ENCODE data around the gene RTP4.
"Not testable (repeated sequence)": the region's sequence is repeated elsewhere in the genome, so short reads cannot be mapped to it uniquely, and the experiment has no call there.

RTP4 gene

DNA sequence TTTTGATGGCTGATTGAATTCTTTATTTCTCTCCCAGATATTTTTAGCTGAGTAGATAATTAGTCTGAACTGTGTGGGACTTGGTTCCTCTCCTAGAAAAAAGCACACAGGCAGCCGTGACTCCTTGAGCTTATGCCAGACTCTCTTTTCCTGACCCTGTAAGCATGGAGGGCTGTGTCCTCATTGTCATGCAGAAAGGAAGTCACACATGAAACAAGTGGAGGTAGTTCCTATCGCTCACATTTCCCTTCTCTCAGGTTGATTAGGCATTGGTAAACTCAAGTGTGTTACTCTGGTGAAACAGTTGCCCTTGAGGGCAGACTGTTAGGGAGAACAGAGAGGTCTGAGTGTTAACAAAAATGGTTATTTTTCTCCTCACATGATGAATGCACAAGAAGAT lies 6.3 kb upstream of the RTP4 start:
- H3K4me3 ChIP-seq (ENCODE audit: low read length): no peak overlapping the region
- no peak for DNase-seq (ENCODE audit: low read depth, low spot score)

GRCh38 chr3:187367561-187368103 lies 553 bp upstream of the RTP4 start:
- DNase-seq (ENCODE audit: low read depth, low spot score): no peak
- no peak overlapping the region for H3K4me3 ChIP-seq (ENCODE audit: low read length)

DNA sequence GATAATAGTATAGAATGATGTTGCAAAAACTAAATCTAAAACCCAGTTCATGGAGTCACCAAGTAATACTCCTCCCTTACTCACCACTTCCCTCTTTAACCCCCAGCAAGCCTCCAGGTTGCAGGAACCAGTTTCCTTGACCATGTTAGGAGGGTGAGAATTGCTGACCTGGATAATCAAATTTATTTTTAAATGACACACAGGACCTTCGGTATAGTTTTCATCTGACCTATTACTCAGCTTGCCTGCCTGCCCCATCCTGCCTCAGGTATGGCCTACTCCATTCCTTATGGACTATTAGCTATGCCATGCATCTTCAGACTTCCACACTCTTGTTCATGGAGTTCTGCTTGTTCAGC lies 883 bp downstream of the RTP4 start:
- no peak for DNase-seq (ENCODE audit: low read depth, low spot score)

DNA sequence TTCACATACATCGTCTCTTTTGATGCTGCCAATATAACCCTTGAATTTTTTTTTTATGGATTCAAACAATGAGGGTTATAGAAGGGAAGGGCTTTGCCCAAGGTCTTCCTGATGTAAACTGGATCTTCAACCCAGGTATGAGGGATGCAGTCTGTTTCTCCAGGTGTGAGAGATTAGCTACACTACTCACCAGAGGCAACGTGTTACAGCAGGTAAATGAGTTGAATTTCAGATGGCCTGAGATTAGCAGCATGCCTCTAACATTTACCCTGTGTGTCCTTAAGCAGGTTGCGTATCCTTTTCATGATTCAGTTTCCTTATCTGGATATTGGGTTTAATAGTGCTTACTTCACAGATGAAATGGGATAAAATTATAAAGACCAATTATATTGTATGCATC lies 1.9 kb downstream of the RTP4 start:
- H3K4me3 ChIP-seq (ENCODE audit: low read length): no peak overlapping the region

More for the DNA sequence above, 883 bp downstream of the RTP4 start:
- no peak overlapping the region for H3K4me3 ChIP-seq (ENCODE audit: low read length)

GRCh38 chr3:187375581-187375980 lies 7.4 kb downstream of the RTP4 start:
- no peak overlapping the region for H3K4me3 ChIP-seq (ENCODE audit: low read length)
- DNase-seq (ENCODE audit: low read depth, low spot score): no peak

More for the DNA sequence above, 1.9 kb downstream of the RTP4 start:
- no peak for DNase-seq (ENCODE audit: low read depth, low spot score)

GRCh38 chr3:187377842-187378241 lies 9.7 kb downstream of the RTP4 start:
- no peak for DNase-seq (ENCODE audit: low read depth, low spot score)
- no peak overlapping the region for H3K4me3 ChIP-seq (ENCODE audit: low read length)

- DNase-seq (ENCODE audit: low read depth, low spot score): no peak
These were observed 14.5 kb downstream of the RTP4 start for GRCh38 chr3:187382609-187383151.

GRCh38 chr3:187383246-187383645 lies 15.1 kb downstream of the RTP4 start:
- no peak for DNase-seq (ENCODE audit: low read depth, low spot score)
- H3K4me3 ChIP-seq (ENCODE audit: low read length): no peak overlapping the region

More at GRCh38 chr3:187382609-187383151, 14.5 kb downstream of the RTP4 start:
- H3K4me3 ChIP-seq (ENCODE audit: low read length): no peak overlapping the region

DNA sequence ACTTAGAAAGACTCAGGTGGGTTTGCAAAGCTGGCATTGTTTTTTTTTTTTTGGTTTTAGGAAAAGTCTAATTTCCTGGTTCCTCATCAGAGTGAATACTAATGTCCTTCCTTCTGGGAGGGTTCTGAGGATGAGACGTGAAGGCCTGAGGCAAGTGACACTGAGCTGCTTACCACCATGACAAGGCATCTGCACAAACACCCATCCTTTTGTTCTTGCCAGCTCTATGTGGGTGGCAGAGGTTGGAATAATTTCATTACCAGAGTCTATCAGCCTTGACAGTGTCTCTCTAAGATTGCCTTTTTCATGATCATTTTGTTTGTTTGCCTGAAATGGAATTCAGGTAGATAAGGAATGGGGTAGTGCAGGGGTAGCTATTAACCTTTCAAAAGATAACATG lies 17.1 kb downstream of the RTP4 start:
- DNase-seq (ENCODE audit: low read depth, low spot score): no peak
- no peak overlapping the region for H3K4me3 ChIP-seq (ENCODE audit: low read length)

DNA sequence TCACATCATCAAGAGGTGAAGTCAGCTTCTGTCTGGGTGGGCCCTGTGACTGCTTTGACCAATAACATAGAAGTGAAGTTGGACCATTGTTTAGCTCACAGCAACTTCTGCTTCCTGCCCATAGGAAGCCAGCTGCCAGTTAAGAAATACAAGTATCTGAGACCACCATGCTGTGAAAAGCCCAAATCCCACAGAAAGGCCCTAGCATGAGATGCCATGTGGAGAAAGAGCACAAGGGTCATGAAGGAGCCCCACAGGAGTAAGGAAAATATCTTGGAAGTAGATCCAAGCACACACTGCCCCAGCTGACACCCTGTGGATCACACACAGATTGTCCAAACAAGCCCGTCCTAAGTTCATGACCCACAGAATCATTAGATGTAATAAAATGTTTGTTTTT lies 28.5 kb downstream of the RTP4 start:
- no peak overlapping the region for H3K4me3 ChIP-seq (ENCODE audit: low read length)
- no peak for DNase-seq (ENCODE audit: low read depth, low spot score)

GRCh38 chr3:187398955-187399354 lies 30.8 kb downstream of the RTP4 start:
- H3K4me3 ChIP-seq (ENCODE audit: low read length): no peak overlapping the region
- no peak for DNase-seq (ENCODE audit: low read depth, low spot score)

- no peak for DNase-seq (ENCODE audit: low read depth, low spot score)
- no peak overlapping the region for H3K4me3 ChIP-seq (ENCODE audit: low read length)
These were observed 32.6 kb downstream of the RTP4 start for GRCh38 chr3:187400756-187401155.

- DNase-seq (ENCODE audit: low read depth, low spot score): no peak
- H3K4me3 ChIP-seq (ENCODE audit: low read length): no peak overlapping the region
These were observed 33.7 kb downstream of the RTP4 start for GRCh38 chr3:187401856-187402255.

GRCh38 chr3:187403768-187404288 lies 35.6 kb downstream of the RTP4 start:
- no peak overlapping the region for H3K4me3 ChIP-seq (ENCODE audit: low read length)
- DNase-seq (ENCODE audit: low read depth, low spot score): no peak

GRCh38 chr3:187406927-187407326 lies 38.7 kb downstream of the RTP4 start:
- DNase-seq (ENCODE audit: low read depth, low spot score): no peak
- no peak overlapping the region for H3K4me3 ChIP-seq (ENCODE audit: low read length)

- DNase-seq (ENCODE audit: low read depth, low spot score); H3K4me3 ChIP-seq (ENCODE audit: low read length): not testable (repeated sequence)
These were observed 44.0 kb downstream of the RTP4 start for GRCh38 chr3:187411991-187412781.
